Caco-2 (cell line): Measurements from ENCODE around the gene CTAGE1. TPM values are rescaled to one million over a fixed set of nuclear protein-coding genes. Genes with fewer than 3 reads are reported as not detected.

Experiments
- BruUV-seq: library from RNA; stranded (reverse); fragments of 400-500 nt; replicated peaks from 2 replicates; lab custom pipeline; 2021; lab: Mats Ljungman, UMichigan
- CTCF ChIA-PET: fragments of 300-600 bp; sonication (Branson Sonifier 250); formaldehyde crosslinking; loops from one replicate; lab custom pipeline; 2022; ENCODE audit warnings: antibody characterized with exemption; lab: Charles Lee
- POLR2A ChIA-PET: fragments of 300-600 bp; sonication (Branson Sonifier 250); formaldehyde crosslinking; loops from one replicate; lab custom pipeline; 2022; ENCODE audit warnings: antibody characterized with exemption; lab: Charles Lee
- DNase-seq, 2 experiments: peaks; one replicate each; pipeline versions ENCODE4 v3.0.0 to v3.0.0-alpha.2; 2020 to 2022
- H3K27me3 ChIP-seq: replicated peaks from 2 replicates; pipeline ENCODE4 v1.6.0; 2011; ENCODE audit warnings: low read length; ENCODE audit not compliant: control insufficient read depth, insufficient read depth
- H3K36me3 ChIP-seq: 2 replicates; pipeline ENCODE4 v1.5.1; 2011; ENCODE audit warnings: low read length; ENCODE audit not compliant: control insufficient read depth, insufficient read depth
- H3K4me1 ChIP-seq: fragments of 250-450 bp; sonication (Bioruptor Pico); 2 replicates; pipeline ENCODE4 v1.5.1; 2020; ENCODE audit warnings: mild to moderate bottlenecking
- H3K4me3 ChIP-seq: 2 replicates; pipeline ENCODE4 v1.5.1; 2011; ENCODE audit warnings: low read depth, mild to moderate bottlenecking, control low read depth, low read length
- H3K9me3 ChIP-seq: fragments of 250-450 bp; sonication (Bioruptor Pico); 2 replicates; pipeline ENCODE4 v1.5.1; 2020; ENCODE audit warnings: mild to moderate bottlenecking, moderate library complexity
- H3K27ac Mint-ChIP-seq: one replicate; pipeline ENCODE4 v1.8.0; 2022; ENCODE audit warnings: mixed read lengths; ENCODE audit not compliant: unreplicated experiment
- H3K27me3 Mint-ChIP-seq: one replicate; pipeline ENCODE4 v1.8.0; 2022; ENCODE audit warnings: mixed read lengths; ENCODE audit not compliant: insufficient read depth, unreplicated experiment
- H3K36me3 Mint-ChIP-seq: one replicate; pipeline ENCODE4 v1.8.0; 2022; ENCODE audit warnings: mild to moderate bottlenecking, mixed read lengths; ENCODE audit not compliant: insufficient read depth, unreplicated experiment
- H3K4me1 Mint-ChIP-seq: one replicate; pipeline ENCODE4 v1.8.0; 2022; ENCODE audit warnings: low read depth, mixed read lengths; ENCODE audit not compliant: unreplicated experiment
- H3K4me3 Mint-ChIP-seq: one replicate; pipeline ENCODE4 v1.8.0; 2022; ENCODE audit warnings: mild to moderate bottlenecking, moderate library complexity, mixed read lengths; ENCODE audit not compliant: unreplicated experiment
- H3K9me3 Mint-ChIP-seq: one replicate; pipeline ENCODE4 v1.8.0; 2022; ENCODE audit warnings: mixed read lengths; ENCODE audit not compliant: unreplicated experiment
- CTCF ChIP-seq, 2 experiments: fragments of 200-600 bp in 1 of 2; IDR thresholded peaks; 1 replicate in 1 of 2; 2 replicates in 1 of 2; pipeline versions ENCODE4 v1.5.1 to v1.8.0; 2011 to 2022; ENCODE audit warnings: antibody characterized with exemption in 1 of 2, control low read depth in 1 of 2, inconsistent platforms in 1 of 2, low read depth in 1 of 2, low read length in 1 of 2, mild to moderate bottlenecking in 1 of 2, moderate library complexity in 1 of 2; ENCODE audit not compliant: insufficient read depth in 1 of 2, severe bottlenecking in 1 of 2, unreplicated experiment in 1 of 2
- intact Hi-C: fragments of 100-400 bp; cut with micrococcal nuclease; formaldehyde crosslinking; loops from one replicate; pipeline ENCODE4 v1.10.0; 2022; ENCODE audit not compliant: unreplicated experiment
- total RNA-seq: library from RNA; stranded (reverse); gene quantifications from 2 replicates; pipeline ENCODE4 v1.2.3, GENCODE V29; 2022

The CTAGE1 gene
- total RNA-seq, 1 experiment from 2014 or later: not detected

DNA sequence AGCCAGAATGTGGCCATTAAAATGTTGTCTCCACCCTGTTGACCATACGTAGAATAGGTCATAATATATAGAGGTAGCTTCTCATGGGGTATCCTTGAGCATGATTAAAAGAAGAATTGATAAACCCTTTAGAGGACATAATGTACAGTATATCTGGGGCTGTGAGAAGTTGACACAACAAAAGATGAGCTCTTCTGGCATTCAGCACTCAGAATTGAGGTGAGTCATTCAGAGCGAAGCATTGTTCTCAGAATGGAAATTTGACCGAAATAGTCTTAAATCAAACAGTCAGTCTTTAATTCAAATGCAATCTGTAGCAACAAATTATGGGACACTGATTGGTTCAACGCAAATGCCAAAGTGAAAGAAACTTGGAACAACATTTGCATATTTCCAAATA is 47.3 kb downstream of the CTAGE1 start:
- Mint-ChIP-seq H3K36me3 (no peaks in the 10 kb centered on the region), H3K27ac (no peak overlapping the region), H3K4me3 (no peak overlapping the region), H3K9me3 (no peaks in the 10 kb centered on the region), H3K4me1 (no peaks in the 10 kb centered on the region), H3K27me3 (peaks cover 5% of the 10 kb centered on the region)
- ChIA-PET POLR2A (no interaction called here), CTCF (no interaction called here)
- intact Hi-C loops: no loop called here
- no peaks in the 10 kb centered on the region for H3K4me1 ChIP-seq
- DNase-seq: no peak
- H3K27me3 ChIP-seq: no peaks in the 10 kb centered on the region
- H3K9me3 ChIP-seq: no peaks in the 10 kb centered on the region
- BruUV-seq: no TSS peak
- H3K4me3 ChIP-seq: no peak overlapping the region
- H3K36me3 ChIP-seq: no peaks in the 10 kb centered on the region
- no peak for TF ChIP-seq CTCF (IDR thresholded peaks at IDR 0.05; ENCODE audit: insufficient read depth in 1 of 2, low read depth in 1 of 2, low read length in 1 of 2, severe bottlenecking in 1 of 2, unreplicated experiment in 1 of 2)

DNA sequence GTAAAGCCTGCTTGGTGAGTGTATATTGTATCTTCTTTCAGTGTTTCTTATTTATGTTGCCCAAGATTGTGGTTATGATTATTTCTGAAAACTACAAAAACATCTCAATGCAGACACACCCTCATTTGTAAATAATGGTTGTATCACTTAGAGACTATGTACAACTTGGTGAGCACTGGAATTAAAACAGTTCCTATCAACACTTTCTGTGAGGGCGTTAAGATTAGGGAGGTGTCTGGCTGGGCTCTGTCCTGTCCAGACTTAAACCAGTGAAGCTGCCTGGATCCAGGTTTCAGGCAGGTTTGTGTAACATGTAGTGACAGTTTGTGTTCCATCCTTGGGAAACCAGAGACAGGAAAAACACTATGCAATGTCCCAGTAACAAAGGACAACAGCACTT is 49.7 kb downstream of the CTAGE1 start:
- no TSS peak for BruUV-seq
- H3K27me3 Mint-ChIP-seq: no peaks in the 10 kb centered on the region
- Histone ChIP-seq H3K4me1 (no peaks in the 10 kb centered on the region), H3K36me3 (no peaks in the 10 kb centered on the region), H3K27me3 (no peaks in the 10 kb centered on the region), H3K4me3 (no peak overlapping the region), H3K9me3 (no peaks in the 10 kb centered on the region)
- CTCF ChIA-PET: no interaction called here
- H3K36me3 Mint-ChIP-seq: no peaks in the 10 kb centered on the region
- DNase-seq: no peak
- H3K9me3 Mint-ChIP-seq: no peaks in the 10 kb centered on the region
- no peaks in the 10 kb centered on the region for H3K4me1 Mint-ChIP-seq
- H3K27ac Mint-ChIP-seq: no peak overlapping the region
- no peak overlapping the region for H3K4me3 Mint-ChIP-seq
- intact Hi-C loops: loop anchor here (10.0 kb wide), 1 partner anchor 453 kb away; no protein-coding TSS in a partner anchor
- no peak for TF ChIP-seq CTCF (IDR thresholded peaks at IDR 0.05; ENCODE audit: insufficient read depth in 1 of 2, low read depth in 1 of 2, low read length in 1 of 2, severe bottlenecking in 1 of 2, unreplicated experiment in 1 of 2)
- POLR2A ChIA-PET: no interaction called here

GRCh38 chr18:22367303-22367702 is 50.4 kb downstream of the CTAGE1 start:
- H3K9me3 Mint-ChIP-seq: no peaks in the 10 kb centered on the region
- no TSS peak for BruUV-seq
- no peak for TF ChIP-seq CTCF (IDR thresholded peaks at IDR 0.05; ENCODE audit: insufficient read depth in 1 of 2, low read depth in 1 of 2, low read length in 1 of 2, severe bottlenecking in 1 of 2, unreplicated experiment in 1 of 2)
- no peaks in the 10 kb centered on the region for H3K36me3 Mint-ChIP-seq
- H3K27me3 ChIP-seq: no peaks in the 10 kb centered on the region
- ChIA-PET POLR2A (no interaction called here), CTCF (no interaction called here)
- H3K9me3 ChIP-seq: no peaks in the 10 kb centered on the region
- H3K27ac Mint-ChIP-seq: no peak overlapping the region
- H3K27me3 Mint-ChIP-seq: no peaks in the 10 kb centered on the region
- no peak overlapping the region for H3K4me3 ChIP-seq
- no peaks in the 10 kb centered on the region for H3K4me1 ChIP-seq
- no peaks in the 10 kb centered on the region for H3K4me1 Mint-ChIP-seq
- H3K4me3 Mint-ChIP-seq: no peak overlapping the region
- no peak for DNase-seq
- no peaks in the 10 kb centered on the region for H3K36me3 ChIP-seq
- intact Hi-C loops: loop anchor here (10.0 kb wide), 1 partner anchor 453 kb away; no protein-coding TSS in a partner anchor
